NT2/D1 (cell line): ENCODE data around the gene TMEM151A.

Experiments used
- DNase-seq: peaks from one replicate; pipeline ENCODE4 v3.0.0-alpha.2; 2011; ENCODE audit warnings: low read depth, low spot score
- H3K27me3 ChIP-seq: 2 replicates; pipeline ENCODE4 v1.6.0; 2011; ENCODE audit warnings: mild to moderate bottlenecking; ENCODE audit not compliant: insufficient read length, insufficient read depth
- H3K36me3 ChIP-seq: 2 replicates; pipeline ENCODE4 v1.6.1; 2011; ENCODE audit warnings: mild to moderate bottlenecking, low read length, mixed read lengths; ENCODE audit not compliant: insufficient read depth, insufficient read length
- H3K4me1 ChIP-seq: 2 replicates; pipeline ENCODE4 v1.5.1; 2011; ENCODE audit not compliant: insufficient read depth, insufficient read length
- H3K4me3 ChIP-seq: 2 replicates; pipeline ENCODE4 v1.5.1; 2011; ENCODE audit warnings: low read depth; ENCODE audit not compliant: insufficient read length
- H3K9ac ChIP-seq: 2 replicates; pipeline ENCODE4 v1.6.0; 2011; ENCODE audit warnings: low read depth; ENCODE audit not compliant: insufficient read length
- H3K9me3 ChIP-seq: 2 replicates; pipeline ENCODE4 v1.5.1; 2011; ENCODE audit warnings: mild to moderate bottlenecking, low read length; ENCODE audit not compliant: insufficient read depth
- SUZ12 ChIP-seq: IDR thresholded peaks from 2 replicates; pipeline ENCODE4 v1.6.1; 2011; ENCODE audit not compliant: insufficient read length, insufficient read depth; ENCODE audit errors: extremely low read depth
- YY1 ChIP-seq: IDR thresholded peaks from 2 replicates; pipeline ENCODE4 v1.6.1; 2011; ENCODE audit not compliant: insufficient read length, insufficient read depth
- ZNF274 ChIP-seq: IDR thresholded peaks from 2 replicates; pipeline ENCODE4 v1.6.1; 2011; ENCODE audit warnings: mild to moderate bottlenecking, low read depth, low read length

The TMEM151A gene

GRCh38 chr11:66280428-66280827 lies 11.3 kb upstream of the TMEM151A start:
- Histone ChIP-seq H3K36me3 (peaks cover 38% of the 10 kb centered on the region), H3K4me1 (peaks cover 27% of the 10 kb centered on the region), H3K27me3 (no peaks in the 10 kb centered on the region), H3K9me3 (no peaks in the 10 kb centered on the region), H3K4me3 (no peak overlapping the region), H3K9ac (no peak overlapping the region)
- TF ChIP-seq SUZ12: no peak
- no peak for TF ChIP-seq ZNF274
- TF ChIP-seq YY1: no peak
- no peak for DNase-seq

- Histone ChIP-seq H3K9ac (peak overlapping the region; percentile 17), H3K36me3 (peaks cover 38% of the 10 kb centered on the region), H3K9me3 (no peaks in the 10 kb centered on the region), H3K4me3 (no peak overlapping the region), H3K27me3 (no peaks in the 10 kb centered on the region), H3K4me1 (peaks cover 27% of the 10 kb centered on the region)
- no peak for TF ChIP-seq SUZ12
- DNase-seq: no peak
These were observed 10.7 kb upstream of the TMEM151A start for GRCh38 chr11:66281001-66281400.

DNA sequence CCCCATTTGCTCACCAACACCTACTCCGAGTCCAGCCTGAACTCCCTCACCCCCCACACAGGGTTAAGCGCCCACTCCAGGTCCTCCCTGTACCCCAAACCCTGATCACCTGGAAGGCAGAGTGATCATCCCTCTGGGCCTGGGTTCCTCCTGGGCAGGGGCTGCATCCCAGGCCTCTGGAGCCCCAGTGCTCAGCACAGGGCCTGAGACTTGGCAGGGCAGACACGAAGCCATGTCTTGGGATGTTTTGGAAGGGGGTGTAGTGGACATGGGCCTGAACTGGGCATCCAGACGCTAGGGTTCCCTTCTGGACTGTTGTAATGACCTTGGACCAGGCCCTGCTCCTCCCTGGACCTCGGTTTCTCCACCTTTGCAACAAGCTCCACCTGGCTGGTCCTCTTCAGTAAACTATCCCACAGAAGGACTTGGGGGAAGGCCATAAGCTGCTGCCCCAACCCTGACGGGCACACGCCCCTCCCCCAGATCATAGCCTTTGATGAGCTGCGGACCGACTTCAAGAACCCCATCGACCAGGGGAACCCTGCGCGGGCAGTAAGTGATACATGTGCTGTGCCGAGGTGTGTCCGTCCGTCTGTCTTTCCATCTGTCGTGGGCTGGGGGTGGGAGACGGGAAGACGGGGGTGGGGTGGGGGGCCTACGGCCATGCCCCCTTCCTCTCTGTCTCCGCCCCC lies 9.8 kb upstream of the TMEM151A start:
- no peak overlapping the region for H3K9ac ChIP-seq
- H3K9me3 ChIP-seq: no peaks in the 10 kb centered on the region
- DNase-seq: no peak
- no peak overlapping the region for H3K4me3 ChIP-seq
- peaks cover 27% of the 10 kb centered on the region for H3K4me1 ChIP-seq
- no peaks in the 10 kb centered on the region for H3K27me3 ChIP-seq
- TF ChIP-seq YY1: no peak
- no peak for TF ChIP-seq ZNF274
- no peak for TF ChIP-seq SUZ12
- peaks cover 40% of the 10 kb centered on the region for H3K36me3 ChIP-seq

DNA sequence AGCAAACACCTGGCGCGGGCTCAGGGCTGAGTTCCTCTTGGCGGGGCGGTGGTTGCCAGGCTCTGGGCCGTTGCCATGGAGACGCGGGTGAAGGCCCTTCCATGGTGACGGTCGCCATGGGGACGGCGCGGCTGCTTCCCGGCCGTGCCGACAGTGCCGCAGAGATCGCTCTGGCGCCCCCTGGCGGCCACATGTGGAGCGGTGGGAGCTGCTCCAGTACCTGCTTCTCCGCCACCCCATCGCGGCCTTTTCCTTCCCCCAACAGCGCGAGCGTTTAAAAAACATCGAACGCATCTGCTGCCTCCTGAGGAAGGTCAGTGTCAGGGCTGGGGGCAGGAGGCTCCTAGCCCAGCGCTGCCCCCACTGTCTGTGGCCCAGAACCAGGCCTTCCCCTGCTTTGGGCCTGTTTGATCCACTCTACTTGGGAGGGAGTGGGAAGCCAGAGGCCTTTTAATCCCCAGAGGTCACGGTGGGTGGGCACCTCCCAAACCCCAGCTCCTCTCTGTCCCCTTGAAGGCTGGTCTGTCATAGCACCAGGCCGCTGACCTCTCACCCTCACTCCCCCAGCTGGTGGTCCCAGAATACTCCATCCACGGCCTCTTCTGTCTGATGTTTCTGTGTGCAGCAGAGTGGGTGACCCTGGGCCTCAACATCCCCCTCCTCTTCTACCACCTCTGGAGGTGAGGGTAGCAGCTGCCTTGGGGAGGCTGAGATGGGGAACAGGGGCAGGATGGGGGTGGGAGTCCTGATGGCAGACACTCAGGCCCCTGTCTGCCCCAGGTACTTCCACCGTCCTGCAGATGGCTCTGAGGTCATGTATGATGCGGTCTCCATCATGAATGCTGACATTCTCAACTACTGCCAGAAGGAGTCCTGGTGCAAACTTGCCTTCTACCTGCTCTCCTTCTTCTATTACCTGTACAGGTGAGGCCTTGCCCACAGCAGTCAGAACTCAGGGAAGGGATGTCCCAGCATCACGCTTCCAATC lies 8.9 kb upstream of the TMEM151A start:
- Histone ChIP-seq H3K9ac (peak overlapping the region; percentile 47), H3K4me1 (peaks cover 29% of the 10 kb centered on the region), H3K36me3 (peaks cover 47% of the 10 kb centered on the region), H3K4me3 (no peak overlapping the region), H3K27me3 (no peaks in the 10 kb centered on the region), H3K9me3 (no peaks in the 10 kb centered on the region)
- no peak for TF ChIP-seq YY1
- TF ChIP-seq ZNF274: no peak
- no peak for TF ChIP-seq SUZ12
- peak; percentile 99 for DNase-seq

- Histone ChIP-seq H3K36me3 (peaks cover 50% of the 10 kb centered on the region), H3K4me1 (peaks cover 34% of the 10 kb centered on the region), H3K4me3 (no peak overlapping the region), H3K27me3 (no peaks in the 10 kb centered on the region), H3K9me3 (no peaks in the 10 kb centered on the region), H3K9ac (no peak overlapping the region)
- no peak for DNase-seq
- TF ChIP-seq SUZ12 (no peak), YY1 (no peak), ZNF274 (no peak)
These were observed 8.1 kb upstream of the TMEM151A start for GRCh38 chr11:66283461-66284105.

DNA sequence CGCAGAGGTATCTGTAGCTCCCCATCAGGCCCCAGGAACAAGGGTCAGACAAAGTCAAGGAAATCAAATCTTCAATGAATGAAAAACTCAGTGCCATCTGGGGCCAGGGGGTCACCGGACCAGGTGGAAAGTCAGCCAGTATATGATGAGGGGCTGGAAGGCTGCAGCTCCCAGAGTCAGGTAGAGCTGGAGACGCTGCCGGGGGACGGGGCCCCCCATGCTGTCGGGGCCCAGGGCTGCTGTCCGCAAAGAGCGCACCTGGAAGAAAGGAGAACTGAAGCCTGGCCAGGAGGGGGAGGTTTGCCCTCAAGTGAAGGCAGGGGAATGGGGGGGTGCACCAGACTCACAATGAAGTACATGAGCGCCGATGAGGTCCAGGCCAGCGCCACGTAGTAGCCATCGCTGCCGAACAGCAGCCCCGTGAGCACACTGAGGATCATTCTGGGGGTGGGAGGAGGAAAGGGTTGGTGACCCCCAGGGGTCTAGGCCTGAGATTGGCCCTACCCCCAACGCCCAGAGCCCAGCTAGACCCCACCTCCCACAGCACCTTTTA lies 7.1 kb upstream of the TMEM151A start:
- Histone ChIP-seq H3K9me3 (no peaks in the 10 kb centered on the region), H3K4me1 (peaks cover 31% of the 10 kb centered on the region), H3K9ac (no peak overlapping the region), H3K36me3 (peaks cover 50% of the 10 kb centered on the region), H3K4me3 (no peak overlapping the region), H3K27me3 (peaks cover under 1% of the 10 kb centered on the region)
- no peak for DNase-seq
- no peak for TF ChIP-seq ZNF274
- TF ChIP-seq YY1: no peak
